ENCODE measurements around the gene DOCK4.

DOCK4 gene

DNA sequence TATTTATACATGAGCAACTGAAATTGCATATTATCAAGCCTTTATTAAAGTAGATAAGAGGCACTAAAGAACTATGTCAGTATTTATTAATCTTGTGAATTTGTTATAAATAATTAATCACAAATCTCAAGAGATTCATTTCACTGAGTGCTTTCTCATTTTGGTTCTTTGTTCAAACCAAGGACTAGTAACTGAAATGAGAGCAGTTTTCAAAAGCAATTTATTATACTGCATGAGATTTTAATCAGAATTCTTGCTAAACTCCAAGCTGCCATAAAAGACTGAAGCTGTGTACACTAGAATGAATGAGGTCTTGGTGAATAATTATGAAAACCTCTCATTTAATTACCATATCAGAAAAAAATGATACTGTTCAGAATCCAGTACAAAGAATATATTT is 419.1 kb downstream of the DOCK4 start:
- TF ChIP-seq ZBTB7A (IDR thresholded peaks at IDR 0.05; ENCODE audit: low read depth), result no peak
- TF ChIP-seq TCF12 (IDR thresholded peaks at IDR 0.05; ENCODE audit: low read depth), result no peak
- TF ChIP-seq CREB1 (IDR thresholded peaks at IDR 0.05; ENCODE audit: low read depth), result no peak
- TF ChIP-seq TEAD4 (IDR thresholded peaks at IDR 0.05), result no peak
- no peak for TF ChIP-seq CEBPB (IDR thresholded peaks at IDR 0.05)
- TF ChIP-seq YY1 (IDR thresholded peaks at IDR 0.05; ENCODE audit: low read depth), result no peak
- TF ChIP-seq FOXM1 (IDR thresholded peaks at IDR 0.05; ENCODE audit: borderline replicate concordance, low read depth), result no peak
- TF ChIP-seq REST (IDR thresholded peaks at IDR 0.05; ENCODE audit: low read depth), result no peak
- no peak for TF ChIP-seq RAD21 (IDR thresholded peaks at IDR 0.05; ENCODE audit: low read depth)
- no peak for TF ChIP-seq MAX (IDR thresholded peaks at IDR 0.05)
- TF ChIP-seq EGR1 (IDR thresholded peaks at IDR 0.05), result no peak
- no peak for TF ChIP-seq EP300 (IDR thresholded peaks at IDR 0.05; ENCODE audit: borderline replicate concordance)
- TF ChIP-seq TAF1 (IDR thresholded peaks at IDR 0.05; ENCODE audit: low read depth), result no peak
- TF ChIP-seq USF1 (IDR thresholded peaks at IDR 0.05), result no peak
- no peak for TF ChIP-seq NFIC (IDR thresholded peaks at IDR 0.05)

GRCh38 chr7:111785076-111785475 is 421.1 kb downstream of the DOCK4 start:
- no peak for TF ChIP-seq USF1 (IDR thresholded peaks at IDR 0.05)
- TF ChIP-seq TAF1 (IDR thresholded peaks at IDR 0.05; ENCODE audit: low read depth), result no peak
- TF ChIP-seq EGR1 (IDR thresholded peaks at IDR 0.05), result no peak
- no peak for TF ChIP-seq EP300 (IDR thresholded peaks at IDR 0.05; ENCODE audit: borderline replicate concordance)
- TF ChIP-seq NFIC (IDR thresholded peaks at IDR 0.05), result no peak
- no peak for TF ChIP-seq CEBPB (IDR thresholded peaks at IDR 0.05)
- no peak for TF ChIP-seq RAD21 (IDR thresholded peaks at IDR 0.05; ENCODE audit: low read depth)
- TF ChIP-seq YY1 (IDR thresholded peaks at IDR 0.05; ENCODE audit: low read depth), result no peak
- no peak for TF ChIP-seq TEAD4 (IDR thresholded peaks at IDR 0.05)
- no peak for TF ChIP-seq FOXM1 (IDR thresholded peaks at IDR 0.05; ENCODE audit: borderline replicate concordance, low read depth)
- TF ChIP-seq ZBTB7A (IDR thresholded peaks at IDR 0.05; ENCODE audit: low read depth), result no peak
- no peak for TF ChIP-seq MAX (IDR thresholded peaks at IDR 0.05)
- TF ChIP-seq CREB1 (IDR thresholded peaks at IDR 0.05; ENCODE audit: low read depth), result no peak
- TF ChIP-seq REST (IDR thresholded peaks at IDR 0.05; ENCODE audit: low read depth), result no peak

GRCh38 chr7:111784296-111784695 is 421.9 kb downstream of the DOCK4 start:
- no peak for TF ChIP-seq FOXM1 (IDR thresholded peaks at IDR 0.05; ENCODE audit: borderline replicate concordance, low read depth)
- no peak for TF ChIP-seq RAD21 (IDR thresholded peaks at IDR 0.05; ENCODE audit: low read depth)
- TF ChIP-seq YY1 (IDR thresholded peaks at IDR 0.05; ENCODE audit: low read depth), result no peak
- no peak for TF ChIP-seq MAX (IDR thresholded peaks at IDR 0.05)
- no peak for TF ChIP-seq TEAD4 (IDR thresholded peaks at IDR 0.05)
- no peak for TF ChIP-seq EGR1 (IDR thresholded peaks at IDR 0.05)
- no peak for TF ChIP-seq USF1 (IDR thresholded peaks at IDR 0.05)
- TF ChIP-seq NFIC (IDR thresholded peaks at IDR 0.05), result no peak
- no peak for TF ChIP-seq ZBTB7A (IDR thresholded peaks at IDR 0.05; ENCODE audit: low read depth)
- TF ChIP-seq TCF12 (IDR thresholded peaks at IDR 0.05; ENCODE audit: low read depth), result no peak
- no peak for TF ChIP-seq CREB1 (IDR thresholded peaks at IDR 0.05; ENCODE audit: low read depth)
- TF ChIP-seq EP300 (IDR thresholded peaks at IDR 0.05; ENCODE audit: borderline replicate concordance), result no peak
- TF ChIP-seq TAF1 (IDR thresholded peaks at IDR 0.05; ENCODE audit: low read depth), result no peak
- no peak for TF ChIP-seq REST (IDR thresholded peaks at IDR 0.05; ENCODE audit: low read depth)
- no peak for TF ChIP-seq CEBPB (IDR thresholded peaks at IDR 0.05)
